GM13977 (cell line): ENCODE measurements around the gene SHB.

Source experiments
- DNase-seq: peaks from one replicate; pipeline ENCODE4 v3.0.0; 2012; ENCODE audit warnings: low spot score
- CTCF ChIP-seq: IDR thresholded peaks from 2 replicates; pipeline ENCODE4 v1.5.1; 2012; ENCODE audit warnings: mild to moderate bottlenecking, control low read depth; ENCODE audit not compliant: insufficient read depth; ENCODE audit errors: extremely low read depth, missing control alignments
- in situ Hi-C: fragments of 300-500 bp; cut with MboI; formaldehyde crosslinking; loops from one replicate; pipeline ENCODE4 v1.12.0; 2022; ENCODE audit warnings: low sequenced_read_pairs, low pct_unique_long_range_greater_than_20kb, mixed read lengths, inconsistent platforms; ENCODE audit not compliant: unreplicated experiment

Gene SHB

GRCh38 chr9:37997636-37998374 is 71.2 kb downstream of the SHB start:
- no peak for DNase-seq
- in situ Hi-C loops = no loop called here

GRCh38 chr9:37996819-37997217 is 72.2 kb downstream of the SHB start:
- no peak for DNase-seq
- in situ Hi-C loops = no loop called here
- TF ChIP-seq CTCF = no peak

More at GRCh38 chr9:37997636-37998374, 71.2 kb downstream of the SHB start:
- TF ChIP-seq CTCF = no peak

GRCh38 chr9:37995961-37996818 is 72.8 kb downstream of the SHB start:
- in situ Hi-C loops = no loop called here
- DNase-seq = no peak
- no peak for TF ChIP-seq CTCF

DNA sequence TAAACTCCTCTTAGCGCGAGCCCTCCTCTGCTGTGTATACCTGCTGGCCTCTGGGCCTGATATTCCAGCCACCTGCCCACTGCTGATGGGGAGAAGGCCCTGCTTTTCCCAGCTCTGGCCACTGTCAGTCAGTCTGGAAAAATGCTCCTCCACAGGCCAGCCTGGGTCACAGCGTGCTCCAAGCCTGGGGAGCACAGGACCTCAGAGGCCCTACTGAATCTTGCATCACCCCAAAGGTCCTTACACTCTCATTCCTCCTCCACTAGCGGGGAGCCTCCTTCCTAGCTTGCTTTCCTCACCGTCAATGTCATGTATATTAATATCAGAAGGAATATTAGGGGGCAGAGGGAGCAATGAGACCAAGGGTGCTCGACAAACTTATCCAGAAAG is 73.7 kb downstream of the SHB start:
- DNase-seq = no peak
- in situ Hi-C loops = no loop called here

GRCh38 chr9:37994639-37995347 is 74.2 kb downstream of the SHB start:
- no peak for TF ChIP-seq CTCF

More for the DNA sequence above, 73.7 kb downstream of the SHB start:
- TF ChIP-seq CTCF = no peak

GRCh38 chr9:37992924-37993349 is 76.1 kb downstream of the SHB start:
- no peak for TF ChIP-seq CTCF

More at GRCh38 chr9:37994639-37995347, 74.2 kb downstream of the SHB start:
- in situ Hi-C loops = no loop called here
- DNase-seq = peak; percentile 69

More at GRCh38 chr9:37992924-37993349, 76.1 kb downstream of the SHB start:
- in situ Hi-C loops = no loop called here
- DNase-seq = no peak
